Suppressor macrophage (primary cell): ENCODE results near the gene CCDC30.

Source experiments
- DNase-seq, 4 experiments: peaks; one replicate each; pipeline ENCODE4 v3.0.0-alpha.2; 2020 to 2022

CCDC30 gene

GRCh38 chr1:42698081-42698813 is 235.2 kb downstream of the CCDC30 start:
- no peak for DNase-seq

- DNase-seq: no peak
Measured at GRCh38 chr1:42700006-42700405, 236.9 kb downstream of the CCDC30 start.

- no peak for DNase-seq
Measured at GRCh38 chr1:42703888-42704464, 240.9 kb downstream of the CCDC30 start.
